HG02678 (cell line): ENCODE measurements around the gene WDR26.
A peak's percentile ranks its signal among the peaks of the same experiment; 100 is the strongest.
"Not testable (repeated sequence)": the region's sequence is repeated elsewhere in the genome, so short reads cannot be mapped to it uniquely, and the experiment has no call there.

ENCODE experiments used
- ATAC-seq: cut with Tn5 transposase; IDR thresholded peaks from one replicate; pipeline ENCODE4 v1.9.1; 2021; ENCODE audit warnings: mild to moderate bottlenecking, moderate library complexity; ENCODE audit not compliant: unreplicated experiment

The WDR26 gene

DNA sequence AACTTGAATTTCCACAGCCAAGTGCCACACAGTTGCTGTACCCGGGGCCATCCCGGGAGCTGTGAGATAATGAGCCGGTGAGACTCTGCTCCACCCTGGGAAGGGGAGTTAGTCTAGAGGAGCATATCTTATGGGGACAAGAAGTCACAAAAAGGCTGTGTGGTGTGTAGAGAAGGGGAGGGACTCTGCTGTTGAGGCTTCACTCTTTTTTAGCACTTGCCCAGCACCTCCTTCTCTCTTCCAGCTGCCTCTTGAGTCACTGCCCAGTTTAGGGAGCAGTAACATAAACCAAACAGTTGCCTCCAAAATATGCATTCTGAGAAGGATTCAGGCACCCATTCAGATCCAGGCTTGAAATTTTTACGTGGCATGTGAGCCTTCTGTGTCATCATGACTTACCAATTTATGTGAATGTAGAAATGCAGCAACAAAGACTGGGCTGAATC, 744 bp upstream of the WDR26 start:
- peak; percentile 12 for ATAC-seq

DNA sequence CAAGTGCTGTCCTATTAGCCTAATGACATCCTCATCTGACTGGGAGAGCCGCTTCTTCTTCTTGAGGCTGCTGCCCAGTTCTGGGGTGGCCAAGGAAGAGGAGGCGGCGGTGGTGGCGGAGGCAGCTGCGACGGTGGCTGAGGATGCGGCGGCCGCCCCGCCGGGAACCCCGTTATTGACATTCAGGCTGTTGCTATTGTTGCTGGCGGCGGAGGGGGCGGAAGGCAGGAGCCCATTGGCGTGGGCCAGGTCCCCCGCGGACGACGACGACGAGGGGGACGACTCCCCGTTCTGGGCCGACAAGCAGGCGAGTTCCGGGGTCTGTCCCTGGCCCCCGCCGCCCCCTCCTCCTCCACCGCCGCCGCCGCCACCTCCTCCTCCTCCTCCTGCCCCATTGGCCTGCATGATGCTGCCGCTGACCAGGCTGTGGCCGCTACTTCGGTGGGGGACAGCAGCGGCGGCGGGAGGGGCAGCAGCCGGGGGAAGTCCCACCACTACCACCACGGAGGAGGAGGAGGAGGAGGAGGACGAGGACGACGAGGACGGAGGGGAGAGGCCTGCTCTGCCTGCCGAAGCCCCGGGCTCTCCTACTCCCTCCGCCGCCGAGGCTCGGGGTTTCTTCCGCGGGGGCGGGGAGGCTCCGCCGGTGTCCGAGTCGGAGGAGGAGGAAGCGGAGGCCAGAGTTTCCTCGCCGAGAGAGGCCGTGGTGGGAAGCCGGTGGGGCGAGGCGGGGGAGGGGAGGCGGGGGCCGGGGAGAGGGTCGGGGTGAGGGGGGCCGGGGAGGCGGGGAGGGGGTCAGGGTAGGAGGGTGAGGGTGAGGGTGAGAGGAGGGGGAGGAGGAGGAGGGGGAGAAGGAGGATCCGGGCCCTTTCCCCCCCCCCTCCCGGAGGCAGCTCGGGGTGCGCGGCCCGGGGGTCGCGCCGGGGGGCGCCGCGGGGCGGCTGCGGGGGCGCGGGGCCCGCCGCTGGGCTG, 610 bp downstream of the WDR26 start:
- peak; percentile 12 for ATAC-seq

DNA sequence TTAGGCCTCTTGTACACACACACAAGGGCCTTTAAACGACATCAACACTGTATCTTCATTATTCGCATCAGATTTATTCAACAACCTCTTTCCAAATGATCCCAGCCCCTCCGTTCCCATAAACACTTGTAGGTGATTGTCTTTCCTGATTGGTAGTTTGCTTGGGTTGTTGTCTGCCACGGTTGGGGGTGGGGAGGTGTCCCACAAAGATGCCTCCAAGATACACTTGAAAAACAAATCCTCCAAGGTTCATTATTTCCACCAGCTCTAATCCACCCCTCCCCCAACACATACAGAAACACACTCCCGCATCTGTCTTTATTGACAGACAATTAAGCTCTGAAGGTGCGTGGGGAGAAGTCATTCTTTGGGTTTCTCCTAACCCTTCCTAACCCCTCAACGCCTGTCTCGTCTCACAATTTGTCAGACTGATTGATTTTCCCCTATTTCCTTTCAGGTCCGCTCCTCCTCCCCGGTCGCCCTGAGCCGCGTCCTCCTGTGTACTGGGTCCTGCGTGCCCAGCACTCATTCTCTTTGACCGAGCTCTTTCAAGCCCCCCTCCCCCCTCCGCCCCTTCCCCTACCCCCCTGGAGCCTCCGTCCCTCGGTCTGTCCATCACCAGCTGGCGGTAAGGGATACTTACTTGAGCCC, 1.4 kb downstream of the WDR26 start:
- no peak for ATAC-seq

DNA sequence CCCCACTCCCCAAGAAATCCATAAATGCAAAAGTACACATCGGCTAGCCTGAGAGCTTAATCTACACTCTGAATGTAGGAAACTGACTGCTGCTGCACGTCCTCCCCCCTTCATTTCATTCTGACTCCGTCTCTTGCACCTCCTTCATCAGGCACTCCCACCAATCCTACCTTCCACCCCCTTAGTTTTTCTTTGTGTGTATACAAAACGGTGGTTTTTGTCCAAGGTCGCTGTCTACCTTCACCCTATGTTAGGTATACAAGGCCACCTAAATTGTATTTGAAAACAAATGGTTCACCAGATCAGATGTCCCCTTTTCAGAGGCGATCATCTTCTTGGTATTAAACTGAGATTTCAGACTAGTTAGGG, 1.9 kb downstream of the WDR26 start:
- no peak for ATAC-seq

DNA sequence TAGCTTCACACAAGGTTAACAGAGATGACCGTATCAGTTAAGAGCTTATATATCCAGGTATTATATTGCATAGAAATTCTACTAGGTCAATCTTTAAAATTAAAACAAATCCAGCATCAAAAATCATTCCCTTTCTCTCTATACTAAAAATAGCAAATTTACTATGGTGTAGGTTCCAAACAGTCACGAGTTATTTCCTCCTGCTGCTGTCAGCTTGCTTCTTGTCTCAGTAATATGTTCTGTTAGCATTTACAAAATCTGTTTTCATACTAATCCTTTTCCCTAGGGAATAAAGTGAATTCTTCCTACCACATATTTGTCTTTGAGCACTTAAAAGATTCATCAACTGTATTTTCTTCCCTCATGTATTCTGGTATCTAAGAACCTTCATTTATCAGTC, 2.5 kb downstream of the WDR26 start:
- no peak for ATAC-seq

DNA sequence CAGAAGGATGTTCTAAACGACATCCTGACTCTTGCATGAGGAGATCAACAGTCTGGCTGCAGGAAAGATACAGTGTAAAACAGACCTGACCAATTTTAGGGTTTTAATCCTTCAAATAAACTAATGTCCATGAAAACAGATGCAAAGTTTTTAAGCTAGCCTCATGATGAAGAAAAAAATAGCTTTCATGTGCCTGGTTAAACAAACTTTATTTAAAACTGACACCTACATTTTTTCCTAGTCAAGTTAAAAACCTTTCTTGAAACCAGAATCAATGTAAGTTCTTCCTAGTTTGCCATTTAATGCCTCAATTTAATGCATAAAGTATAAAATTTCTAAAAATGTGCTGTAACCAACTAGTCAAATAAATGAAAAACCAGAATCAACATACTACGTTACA, 2.9 kb downstream of the WDR26 start:
- no peak for ATAC-seq

DNA sequence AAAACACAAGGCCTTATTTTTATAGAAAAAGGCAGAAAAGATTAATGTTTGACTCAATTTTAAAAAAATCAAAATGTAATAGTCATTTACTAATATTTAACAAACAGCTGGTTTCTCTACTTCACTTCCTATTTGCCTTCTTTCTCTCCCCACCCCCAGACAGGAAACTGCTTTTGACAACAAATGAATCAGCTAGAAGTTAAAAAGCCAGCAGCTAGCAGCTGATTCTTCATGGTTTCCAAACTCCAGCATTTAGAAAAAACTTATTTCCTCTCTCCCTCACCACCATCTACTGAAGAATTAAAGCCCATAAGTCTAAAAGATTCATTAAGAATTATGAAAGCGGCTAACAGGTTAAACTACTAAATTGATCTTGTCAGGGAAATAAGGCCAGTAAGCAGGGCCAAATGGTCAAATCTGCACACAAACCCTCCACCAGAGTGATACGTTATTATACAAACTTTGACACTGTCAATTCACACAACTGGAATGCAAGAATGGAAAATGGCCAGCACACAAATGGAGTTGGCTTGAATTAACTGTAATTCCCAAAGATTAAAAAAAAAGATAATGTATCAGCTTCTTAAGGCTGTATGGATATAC, 4.0 kb downstream of the WDR26 start:
- peak; percentile 27 for ATAC-seq

DNA sequence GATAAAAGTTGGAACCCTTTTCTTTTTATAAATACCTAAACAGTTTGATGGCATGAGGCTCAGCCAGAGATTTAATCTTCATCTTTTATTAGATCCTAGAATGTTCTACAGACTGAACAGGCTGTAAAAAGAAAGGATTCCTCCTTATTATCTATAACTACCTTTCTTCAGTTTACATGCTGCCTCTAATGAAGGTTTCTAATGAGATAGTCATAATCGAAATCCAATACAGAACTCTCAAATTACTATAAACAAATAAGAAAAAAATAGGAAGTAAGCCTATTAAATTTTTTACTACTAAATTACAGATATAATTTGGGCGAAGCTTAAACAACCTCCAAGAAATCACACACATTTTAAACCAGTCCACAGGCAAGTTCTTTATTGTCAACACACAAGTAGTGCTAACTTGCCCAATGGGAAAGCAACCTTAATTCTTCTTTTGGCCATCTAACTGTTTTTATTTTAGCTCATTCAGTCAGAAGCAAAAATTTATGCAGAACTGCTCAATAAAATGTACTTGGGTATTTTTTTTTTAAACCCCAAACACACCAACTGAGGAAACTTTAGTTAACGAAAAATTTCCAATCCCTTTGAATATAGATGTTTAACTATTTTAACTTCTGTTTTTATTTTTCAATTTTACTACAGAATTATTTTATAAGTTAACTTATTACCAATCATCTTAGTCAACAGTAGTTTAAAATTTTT, 4.8 kb downstream of the WDR26 start:
- ATAC-seq = no peak

DNA sequence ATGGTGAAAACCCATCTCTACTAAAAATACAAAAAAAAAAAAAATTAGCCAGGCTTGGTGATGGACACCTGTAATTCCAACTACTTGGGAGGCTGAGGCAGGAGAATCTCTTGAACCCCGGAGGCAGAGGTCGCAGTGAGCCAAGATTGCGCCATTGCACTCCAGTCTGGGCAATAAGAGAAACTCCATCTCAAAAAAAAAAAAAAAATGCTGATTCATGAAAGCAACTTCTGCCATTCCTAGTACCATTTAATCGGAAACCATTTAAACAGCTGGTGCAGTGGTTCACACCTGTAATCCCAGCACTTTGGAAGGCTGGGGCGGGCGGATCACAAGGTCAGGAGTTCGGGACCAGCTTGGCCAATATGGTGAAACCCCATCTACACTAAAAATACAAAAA, 5.9 kb downstream of the WDR26 start:
- ATAC-seq = not testable (repeated sequence)

DNA sequence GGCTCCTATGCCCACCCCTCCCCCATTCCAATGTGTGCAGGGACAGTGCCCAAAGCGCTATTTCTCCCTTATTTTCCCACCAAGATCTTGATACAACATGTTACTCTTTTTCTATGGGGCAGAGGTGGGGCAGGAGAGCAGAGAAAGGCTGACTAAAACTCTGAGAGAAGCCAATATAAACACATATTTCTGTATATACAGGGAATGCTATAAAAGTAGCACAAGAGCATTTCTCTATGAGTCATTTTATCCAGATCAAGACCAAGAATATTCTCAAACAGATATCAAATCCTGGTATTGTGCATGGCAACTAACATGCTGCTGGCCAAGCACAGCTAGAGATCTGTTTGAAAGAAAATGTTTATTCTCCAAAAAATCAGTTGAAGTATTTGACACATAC, 7.3 kb downstream of the WDR26 start:
- no peak for ATAC-seq

DNA sequence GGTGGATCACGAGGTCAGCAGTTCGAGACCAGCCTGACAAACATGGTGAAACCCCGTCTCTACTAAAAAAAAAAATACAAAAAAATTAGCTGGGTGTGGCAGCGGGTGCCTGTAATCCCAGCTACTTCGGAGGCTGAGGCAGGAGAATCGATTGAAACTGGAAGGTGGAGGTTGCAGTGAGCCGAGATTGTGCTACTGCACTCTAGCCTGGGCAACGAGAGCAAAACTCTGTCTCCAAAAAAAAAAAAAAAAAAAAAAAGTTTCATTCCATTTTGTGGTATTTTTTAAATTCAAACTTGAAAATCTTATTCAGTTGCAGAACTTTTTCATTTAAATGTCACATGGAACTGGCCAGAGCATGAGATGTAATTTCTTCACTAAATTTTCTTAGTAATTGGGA, 7.7 kb downstream of the WDR26 start:
- ATAC-seq = not testable (repeated sequence)

DNA sequence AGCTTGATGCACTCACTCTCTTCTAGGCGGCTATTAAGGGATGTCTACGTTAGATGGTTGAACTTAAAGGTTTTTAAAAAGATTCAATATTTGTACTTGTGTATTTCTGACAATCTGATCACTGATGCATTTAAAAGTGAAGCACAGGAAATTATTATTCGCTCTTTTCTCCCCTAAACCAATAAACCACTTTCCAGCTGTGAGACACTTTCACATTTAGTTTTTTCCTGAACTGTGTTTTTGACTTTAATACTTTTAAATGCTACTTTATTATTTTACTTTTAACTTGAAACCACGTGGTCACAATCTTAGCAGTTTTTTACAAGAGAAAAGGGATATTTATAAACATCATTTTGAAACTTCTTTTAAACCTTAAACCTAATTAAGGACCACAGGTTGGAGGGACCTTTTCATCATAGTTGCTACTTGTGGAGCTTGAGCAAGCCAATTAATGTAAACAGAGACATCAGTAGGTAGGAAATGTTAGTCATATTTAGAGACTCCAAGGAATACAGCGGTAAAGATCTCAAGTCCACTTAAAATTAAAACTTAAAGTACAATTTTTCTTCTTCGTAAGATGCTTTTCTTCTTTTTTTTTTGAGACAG, 9.2 kb downstream of the WDR26 start:
- no peak for ATAC-seq

DNA sequence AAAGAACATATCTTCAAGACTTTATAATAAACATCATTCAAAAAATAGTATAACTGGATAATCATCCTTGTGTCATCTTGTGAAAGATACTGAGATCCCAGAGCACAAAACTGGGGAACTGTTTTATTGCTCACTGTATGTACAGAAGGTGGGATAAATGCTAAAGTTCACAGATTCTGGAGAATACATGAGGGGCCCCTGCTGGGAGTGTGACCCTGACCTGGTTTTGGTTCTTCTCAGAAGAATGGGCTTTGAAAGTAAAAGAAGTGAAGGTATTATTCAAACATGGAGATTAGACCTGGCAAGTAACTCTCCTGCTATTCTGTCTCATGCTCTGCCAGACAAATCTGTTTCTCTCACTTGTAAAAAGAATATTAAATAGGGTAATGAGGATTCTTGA, 14.5 kb downstream of the WDR26 start:
- ATAC-seq = no peak

DNA sequence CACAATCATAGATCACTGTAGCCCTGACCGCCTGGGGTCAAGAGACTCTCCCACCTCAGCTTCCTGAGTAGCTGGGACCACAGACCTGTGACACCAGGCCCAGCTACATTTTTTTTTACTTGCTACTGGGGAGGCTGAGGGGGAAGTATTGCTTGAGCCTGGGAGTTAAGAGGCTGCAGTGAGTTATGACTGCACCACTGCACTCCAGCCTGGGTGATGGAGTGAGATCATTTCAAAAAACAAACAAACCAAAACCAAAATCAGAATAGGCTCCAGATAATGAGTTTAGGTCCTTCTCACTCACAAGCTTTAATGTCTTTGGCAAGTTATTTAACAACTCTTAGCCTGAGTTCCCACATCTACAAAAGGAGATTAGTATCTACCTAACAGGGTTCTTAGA, 22.8 kb downstream of the WDR26 start:
- ATAC-seq = no peak

DNA sequence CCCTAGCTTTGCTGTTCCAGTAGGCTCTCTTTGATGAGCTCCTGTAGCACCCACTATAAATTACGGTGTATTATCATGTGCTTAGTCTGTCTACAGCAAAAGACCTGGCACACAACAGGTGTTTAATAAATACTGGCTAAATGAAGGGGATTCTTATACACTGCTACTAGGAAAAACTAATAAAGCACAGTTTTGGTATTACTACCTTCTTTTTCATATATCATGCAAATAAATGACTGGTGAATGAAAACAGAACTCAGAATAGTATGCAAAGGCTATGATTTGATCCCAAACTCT, 26.4 kb downstream of the WDR26 start:
- ATAC-seq = no peak

DNA sequence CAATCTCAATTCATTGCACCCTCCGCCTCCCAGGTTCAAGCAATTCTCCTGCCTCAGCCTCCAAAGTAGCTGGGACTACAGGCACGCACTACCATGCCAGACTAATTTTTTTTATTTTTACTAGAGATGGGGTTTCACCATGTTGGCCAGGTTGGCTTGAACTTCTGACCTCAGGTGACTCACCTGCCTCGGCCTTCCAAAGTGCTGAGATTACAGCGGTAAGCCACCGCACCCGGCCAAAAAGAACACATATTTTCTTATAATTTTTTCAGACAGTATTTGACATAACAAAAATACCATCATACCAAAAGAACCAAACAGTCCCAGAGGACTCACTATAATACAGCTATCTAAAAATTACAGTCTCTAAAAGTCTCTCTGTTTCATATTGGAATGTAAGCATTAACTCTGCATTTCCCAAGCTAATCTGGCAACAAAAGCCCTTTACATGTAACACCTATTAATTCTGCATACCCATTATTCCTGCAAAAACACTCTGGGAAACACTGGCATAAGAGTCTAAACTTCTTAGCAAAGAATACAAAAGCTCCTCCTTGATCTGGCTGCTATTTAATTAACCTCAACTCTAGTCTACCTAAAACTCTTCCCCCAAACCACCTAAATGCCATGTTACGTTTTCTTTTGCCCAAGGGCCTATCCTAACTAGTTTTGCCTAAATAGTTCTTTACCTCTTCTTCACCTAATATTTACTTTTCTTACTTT, 26.9 kb downstream of the WDR26 start:
- no peak for ATAC-seq

DNA sequence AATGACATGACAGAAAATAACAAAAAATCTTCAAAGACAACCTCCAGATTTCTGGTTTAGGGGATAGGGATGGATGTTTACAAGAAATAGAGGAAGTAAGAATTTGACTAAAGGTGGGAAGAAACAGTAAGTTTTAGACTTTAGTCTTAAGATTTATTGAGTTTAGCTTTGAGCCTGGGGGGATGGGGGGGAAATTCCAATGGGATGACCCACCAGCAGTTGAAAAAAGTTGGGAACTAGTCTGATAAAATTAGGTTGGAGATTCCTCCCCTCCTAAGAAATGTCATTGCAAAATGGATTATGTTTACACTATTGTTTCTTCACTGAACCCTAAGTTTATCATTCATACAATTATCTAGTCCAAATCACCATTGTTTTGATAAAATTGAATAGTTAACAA, 28.4 kb downstream of the WDR26 start:
- ATAC-seq = no peak

DNA sequence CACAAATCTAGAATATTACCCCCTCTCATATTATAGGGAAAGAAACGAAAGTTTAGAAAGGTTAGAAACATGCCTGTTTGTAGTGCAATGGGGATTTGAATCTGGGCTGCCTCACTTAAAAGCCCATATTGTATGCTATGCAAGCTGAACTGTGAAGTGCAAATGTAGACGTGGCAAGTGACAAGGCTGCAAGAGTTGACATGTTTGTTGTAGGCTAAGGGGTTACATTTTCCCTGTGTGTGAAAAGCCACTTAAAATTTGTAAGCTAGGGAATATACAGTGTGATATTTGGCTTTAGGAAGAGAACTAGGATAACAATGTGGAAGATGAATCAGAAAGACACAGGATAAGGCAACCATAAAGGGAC, 29.0 kb downstream of the WDR26 start:
- no peak for ATAC-seq

DNA sequence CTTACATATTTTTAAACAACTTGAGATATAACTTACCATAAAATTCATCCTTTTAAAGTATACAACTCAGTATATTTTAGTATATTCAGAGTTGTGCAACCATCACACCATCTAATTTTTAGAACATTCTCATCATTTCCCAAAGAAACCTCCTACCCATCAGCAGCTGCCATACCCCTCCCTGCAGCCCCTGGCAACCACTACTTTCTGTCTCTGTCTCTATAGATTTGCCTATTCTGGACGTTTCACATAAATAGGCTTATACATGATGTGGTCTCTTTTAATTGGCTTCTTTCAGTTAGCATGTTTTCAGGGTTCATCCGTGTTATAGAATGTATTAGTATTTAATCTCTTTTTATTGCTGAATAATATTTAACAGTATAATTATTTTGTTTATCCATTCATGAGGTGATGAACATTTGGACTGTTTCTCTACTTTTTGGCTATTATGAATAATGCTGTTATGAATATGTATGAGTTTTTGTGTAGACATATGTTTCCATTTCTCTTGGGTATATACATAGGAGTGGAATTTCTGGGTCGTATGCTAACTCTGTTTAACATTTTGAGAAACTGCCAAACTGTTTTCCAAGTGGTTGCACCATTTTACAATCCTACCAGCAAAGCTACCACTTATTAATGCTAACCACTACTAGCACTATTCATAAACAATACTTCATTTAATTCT, 29.5 kb downstream of the WDR26 start:
- ATAC-seq = no peak

DNA sequence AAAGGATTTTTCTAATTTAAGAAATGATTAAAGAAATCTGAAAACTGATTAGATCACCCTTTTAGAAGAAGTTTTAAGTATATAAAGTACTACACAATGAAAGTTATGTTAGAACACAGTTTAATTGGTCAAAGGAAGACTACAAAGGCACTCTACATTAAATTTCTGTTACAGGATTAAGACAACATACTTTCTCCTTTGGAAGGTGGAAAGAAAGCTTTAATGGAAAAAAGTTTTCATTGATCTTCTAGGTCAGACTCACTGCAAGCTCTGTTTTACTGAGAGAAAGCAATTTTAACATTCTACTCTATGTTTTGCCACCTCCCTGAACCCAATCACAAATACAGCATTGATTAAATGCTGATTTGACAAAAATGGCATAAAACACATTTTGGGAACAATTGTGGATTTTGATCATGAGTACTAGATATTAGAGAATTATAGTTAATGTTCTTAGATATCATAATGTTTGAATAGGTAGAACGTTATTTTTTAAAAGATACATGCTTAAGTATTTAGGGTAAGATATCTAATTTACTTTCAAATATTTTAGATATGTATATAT, 32.0 kb downstream of the WDR26 start:
- no peak for ATAC-seq
